ENCODE data around the gene RAB29.

DNA sequence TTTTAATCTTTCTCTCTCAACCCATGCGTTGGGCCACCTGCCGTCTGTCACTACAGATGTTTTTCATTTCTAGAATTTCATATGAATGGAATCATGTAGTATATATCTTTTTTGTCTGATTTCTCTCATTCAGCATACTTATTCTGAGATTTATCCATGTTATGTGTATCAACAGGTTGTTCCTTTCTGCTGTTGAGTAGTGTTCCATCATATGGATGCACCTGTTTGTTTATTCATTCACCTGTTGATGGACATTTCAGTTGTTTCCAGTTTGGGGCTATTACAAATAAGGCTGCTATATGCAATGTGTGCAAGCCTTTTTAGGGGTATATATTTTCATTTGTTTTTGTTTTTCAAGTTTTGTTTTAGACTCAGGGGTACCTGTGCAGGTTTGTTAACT, 47.1 kb upstream of the RAB29 start:
- TF ChIP-seq ARNT (IDR thresholded peaks at IDR 0.05) (no peak), FOXK2 (IDR thresholded peaks at IDR 0.05) (no peak), NFRKB (IDR thresholded peaks at IDR 0.05) (no peak), SUZ12 (IDR thresholded peaks at IDR 0.05) (no peak), HDGF (IDR thresholded peaks at IDR 0.05; ENCODE audit: borderline replicate concordance) (no peak), BHLHE40 (IDR thresholded peaks at IDR 0.05; ENCODE audit: borderline replicate concordance) (no peak), LEF1 (IDR thresholded peaks at IDR 0.05; ENCODE audit: borderline replicate concordance) (no peak), CTBP1 (IDR thresholded peaks at IDR 0.05; ENCODE audit: borderline replicate concordance) (no peak), SP1 (IDR thresholded peaks at IDR 0.05) (no peak), FOXM1 (IDR thresholded peaks at IDR 0.05; ENCODE audit: borderline replicate concordance) (no peak)
